Astrocyte (in vitro differentiated cells and primary cell): ENCODE data around the gene CSTF2T. TPM values are rescaled to one million over a fixed set of nuclear protein-coding genes. Genes with fewer than 3 reads are reported as not detected.

Experiments used
- DNase-seq: peaks from one replicate; pipeline ENCODE4 v3.0.0-alpha.2; 2010; ENCODE audit warnings: low read depth
- FAIRE-seq: peaks from 2 replicates; lab custom pipeline; 2011; peaks lifted over from hg19 to GRCh38; lab: Jason Lieb, UNC
- H2AFZ ChIP-seq: 2 replicates; pipeline ENCODE4 v1.6.0; 2012; ENCODE audit warnings: low read depth, low read length, inconsistent platforms
- H3K27ac ChIP-seq: 2 replicates; pipeline ENCODE4 v1.5.1; 2011; ENCODE audit warnings: low read depth, low read length, inconsistent platforms
- H3K27me3 ChIP-seq: 2 replicates; pipeline ENCODE4 v1.6.0; 2011; ENCODE audit warnings: low read length, inconsistent platforms; ENCODE audit not compliant: insufficient read depth
- H3K36me3 ChIP-seq: 2 replicates; pipeline ENCODE4 v1.5.1; 2011; ENCODE audit warnings: low read length, inconsistent platforms; ENCODE audit not compliant: insufficient read depth
- H3K4me1 ChIP-seq: 2 replicates; pipeline ENCODE4 v1.5.1; 2011; ENCODE audit warnings: low read length, inconsistent platforms; ENCODE audit not compliant: insufficient read depth
- H3K4me2 ChIP-seq: 2 replicates; pipeline ENCODE4 v1.6.0; 2012; ENCODE audit warnings: low read length, inconsistent platforms
- H3K4me3 ChIP-seq: 2 replicates; pipeline ENCODE4 v1.5.1; 2011; ENCODE audit warnings: low read depth, mild to moderate bottlenecking, low read length, inconsistent platforms; ENCODE audit not compliant: insufficient read depth
- H3K79me2 ChIP-seq: 2 replicates; pipeline ENCODE4 v1.6.0; 2012; ENCODE audit warnings: mild to moderate bottlenecking, low read length, inconsistent platforms; ENCODE audit not compliant: insufficient read depth
- H3K9ac ChIP-seq: 2 replicates; pipeline ENCODE4 v1.6.0; 2012; ENCODE audit warnings: mild to moderate bottlenecking, low read length, inconsistent platforms
- H3K9me3 ChIP-seq: 2 replicates; pipeline ENCODE4 v1.5.1; 2012; ENCODE audit warnings: low read depth, mild to moderate bottlenecking, low read length, inconsistent platforms; ENCODE audit not compliant: insufficient read depth
- H4K20me1 ChIP-seq: 2 replicates; pipeline ENCODE4 v1.6.0; 2012; ENCODE audit warnings: low read length, inconsistent platforms; ENCODE audit not compliant: insufficient read depth
- H3K27ac Mint-ChIP-seq: one replicate; pipeline ENCODE4 v1.8.0; 2021; ENCODE audit warnings: mild to moderate bottlenecking, mixed read lengths; ENCODE audit not compliant: unreplicated experiment
- H3K27me3 Mint-ChIP-seq: one replicate; pipeline ENCODE4 v1.8.0; 2021; ENCODE audit warnings: low read depth, mixed read lengths; ENCODE audit not compliant: unreplicated experiment
- H3K36me3 Mint-ChIP-seq: one replicate; pipeline ENCODE4 v1.8.0; 2021; ENCODE audit warnings: low read depth, mixed read lengths; ENCODE audit not compliant: unreplicated experiment
- H3K4me1 Mint-ChIP-seq: one replicate; pipeline ENCODE4 v1.8.0; 2021; ENCODE audit warnings: low read depth, mixed read lengths; ENCODE audit not compliant: unreplicated experiment
- H3K4me3 Mint-ChIP-seq: one replicate; pipeline ENCODE4 v1.8.0; 2021; ENCODE audit warnings: mild to moderate bottlenecking, moderate library complexity, mixed read lengths; ENCODE audit not compliant: unreplicated experiment
- H3K9me3 Mint-ChIP-seq: one replicate; pipeline ENCODE4 v1.8.0; 2021; ENCODE audit warnings: mild to moderate bottlenecking, mixed read lengths; ENCODE audit not compliant: unreplicated experiment
- CTCF ChIP-seq: IDR thresholded peaks from 2 replicates; pipeline ENCODE4 v1.5.1; 2011; ENCODE audit warnings: low read depth, mild to moderate bottlenecking, inconsistent platforms, low read length, moderate library complexity; ENCODE audit not compliant: insufficient read depth
- EZH2 ChIP-seq: IDR thresholded peaks from 2 replicates; pipeline ENCODE4 v1.6.1; 2012; ENCODE audit warnings: mild to moderate bottlenecking, low read length, inconsistent platforms; ENCODE audit not compliant: insufficient read depth
- total RNA-seq: library from RNA; stranded (reverse); gene quantifications from 2 replicates; pipeline ENCODE4 v1.2.1, GENCODE V29; 2021

CSTF2T gene
- total RNA-seq, 1 donor from 2014 or later: 22.9 TPM

GRCh38 chr10:51744235-51745000 is 45.0 kb upstream of the CSTF2T start:
- H3K27ac ChIP-seq: no peak overlapping the region
- no peaks in the 10 kb centered on the region for H3K27me3 Mint-ChIP-seq
- no peak for TF ChIP-seq CTCF
- TF ChIP-seq EZH2: no peak
- H3K9me3 Mint-ChIP-seq: no peaks in the 10 kb centered on the region
- H3K4me1 ChIP-seq: no peaks in the 10 kb centered on the region
- H3K79me2 ChIP-seq: no peaks in the 10 kb centered on the region
- no peak overlapping the region for H3K4me3 Mint-ChIP-seq
- H3K4me1 Mint-ChIP-seq: peaks cover 2% of the 10 kb centered on the region
- H3K27me3 ChIP-seq: no peaks in the 10 kb centered on the region
- no peak for DNase-seq
- no peak overlapping the region for H2AFZ ChIP-seq
- no peaks in the 10 kb centered on the region for H3K36me3 Mint-ChIP-seq
- H3K36me3 ChIP-seq: no peaks in the 10 kb centered on the region
- H3K9me3 ChIP-seq: no peaks in the 10 kb centered on the region
- H4K20me1 ChIP-seq: no peaks in the 10 kb centered on the region
- H3K4me2 ChIP-seq: no peak overlapping the region
- no peak overlapping the region for H3K27ac Mint-ChIP-seq
- no peak overlapping the region for H3K4me3 ChIP-seq
- no peak for FAIRE-seq
- H3K9ac ChIP-seq: no peak overlapping the region

GRCh38 chr10:51743146-51743545 is 43.8 kb upstream of the CSTF2T start:
- no peak overlapping the region for H3K4me3 Mint-ChIP-seq
- no peaks in the 10 kb centered on the region for H3K27me3 Mint-ChIP-seq
- H3K27me3 ChIP-seq: no peaks in the 10 kb centered on the region
- H3K36me3 ChIP-seq: no peaks in the 10 kb centered on the region
- no peaks in the 10 kb centered on the region for H3K9me3 ChIP-seq
- H2AFZ ChIP-seq: peak overlapping the region; percentile 26
- no peaks in the 10 kb centered on the region for H3K4me1 ChIP-seq
- no peak overlapping the region for H3K9ac ChIP-seq
- H3K36me3 Mint-ChIP-seq: no peaks in the 10 kb centered on the region
- H3K27ac ChIP-seq: no peak overlapping the region
- H3K4me2 ChIP-seq: peak overlapping the region; percentile 30
- no peak for FAIRE-seq
- no peaks in the 10 kb centered on the region for H3K79me2 ChIP-seq
- H4K20me1 ChIP-seq: no peaks in the 10 kb centered on the region
- DNase-seq: no peak
- no peak overlapping the region for H3K27ac Mint-ChIP-seq
- no peak overlapping the region for H3K4me3 ChIP-seq
- H3K9me3 Mint-ChIP-seq: no peaks in the 10 kb centered on the region
- peaks cover 2% of the 10 kb centered on the region for H3K4me1 Mint-ChIP-seq
- TF ChIP-seq CTCF: no peak
- TF ChIP-seq EZH2: no peak

- Histone ChIP-seq H3K79me2 (no peaks in the 10 kb centered on the region), H3K9ac (no peak overlapping the region), H3K4me2 (peak overlapping the region; percentile 14), H3K4me1 (no peaks in the 10 kb centered on the region), H3K4me3 (no peak overlapping the region), H4K20me1 (no peaks in the 10 kb centered on the region), H3K9me3 (no peaks in the 10 kb centered on the region), H3K36me3 (no peaks in the 10 kb centered on the region), H2AFZ (no peak overlapping the region), H3K27me3 (no peaks in the 10 kb centered on the region), H3K27ac (no peak overlapping the region)
- no peaks in the 10 kb centered on the region for H3K36me3 Mint-ChIP-seq
- H3K4me1 Mint-ChIP-seq: peaks cover 25% of the 10 kb centered on the region
- no peaks in the 10 kb centered on the region for H3K27me3 Mint-ChIP-seq
- peak; percentile 36 for DNase-seq
- no peak for TF ChIP-seq EZH2
- no peak for TF ChIP-seq CTCF
- H3K27ac Mint-ChIP-seq: peak overlapping the region; percentile 16
- peak; percentile 52 for FAIRE-seq
- no peak overlapping the region for H3K4me3 Mint-ChIP-seq
- H3K9me3 Mint-ChIP-seq: no peaks in the 10 kb centered on the region
These were observed 33.7 kb upstream of the CSTF2T start for GRCh38 chr10:51733057-51733456.
